ENCODE data around the gene SEMA5B. TPM values are rescaled to one million over a fixed set of nuclear protein-coding genes. Genes with fewer than 3 reads are reported as not detected.

The SEMA5B gene
- total and polyA plus RNA-seq, 9 of the 15 experiments (the other 6 are each of a cell fraction or from before 2014, with no cell fraction given), result not detected

GRCh38 chr3:122921791-122922651 lies 105.5 kb downstream of the SEMA5B start (continued):
- TF ChIP-seq MTA3 (IDR thresholded peaks at IDR 0.05; ENCODE audit: borderline replicate concordance) (no peak), BACH1 (tag; IDR thresholded peaks at IDR 0.05) (no peak), RBM39 (optimal IDR thresholded peaks at IDR 0.05; ENCODE audit: low read depth, low read length) (no peak), CXXC5 (CRISPR knock-in tag; IDR thresholded peaks at IDR 0.05) (peak; percentile 38; the same call in 1 of the 2 replicates), SNAPC5 (CRISPR knock-in tag; IDR thresholded peaks at IDR 0.05) (no peak), MCM2 (IDR thresholded peaks at IDR 0.05; ENCODE audit: low read depth) (no peak), KHSRP (IDR thresholded peaks at IDR 0.05) (no peak), SRSF9 (IDR thresholded peaks at IDR 0.05; ENCODE audit: borderline replicate concordance, low read depth, low read length) (no peak), TAF1 (IDR thresholded peaks at IDR 0.05; ENCODE audit: control insufficient read depth, extremely low read depth, insufficient read depth, low read length, severe bottlenecking) (no peak)

GRCh38 chr3:122920986-122921385 lies 106.6 kb downstream of the SEMA5B start:
- Histone ChIP-seq H3K9me3 (replicated peaks; ENCODE audit: control insufficient read depth, insufficient read depth, low read depth, low read length) (no peaks in the 10 kb centered on the region), H3K9me1 (ENCODE audit: control insufficient read depth, insufficient read depth, low read length) (no peaks in the 10 kb centered on the region), H2AFZ (ENCODE audit: low read depth, low read length) (no peak overlapping the region), H3K4me2 (ENCODE audit: insufficient read depth, low read length) (no peak overlapping the region), H3K79me2 (ENCODE audit: control insufficient read depth, insufficient read depth, low read length) (no peaks in the 10 kb centered on the region), H3K4me3 (no peak overlapping the region), H3K27ac (ENCODE audit: extremely low read depth, low read depth, low read length) (no peak overlapping the region), H3K27me3 (ENCODE audit: control insufficient read depth in 2 of 2, insufficient read depth in 2 of 2, low read length in 2 of 2) (peaks cover 3 to 47% of the 10 kb centered on the region in 2 experiments; a peak in 4 of 5 replicates), H3K9ac (ENCODE audit: insufficient read depth in 1 of 2, low read depth in 2 of 2, low read length in 2 of 2) (no peak overlapping the region), H3K4me1 (replicated peaks in 1 of 2; ENCODE audit: control insufficient read depth in 2 of 2, insufficient read depth in 2 of 2, low read length in 2 of 2) (peaks cover 0 to 9% of the 10 kb centered on the region in 2 experiments; a peak in 3 of 5 replicates), H4K20me1 (replicated peaks; ENCODE audit: control insufficient read depth, insufficient read depth, low read length) (no peaks in the 10 kb centered on the region), H3K36me3 (ENCODE audit: control insufficient read depth, insufficient read depth, low read length) (no peaks in the 10 kb centered on the region)
- in situ Hi-C loops (cut with MboI), result no loop called here
- no TSS peak for BruUV-seq (replicated peaks)
- POLR2A ChIA-PET, result interaction anchor here (1.0 kb wide), 1 partner anchor 20 kb away, joined by 3 read pairs; no protein-coding TSS in a partner anchor
- intact Hi-C loops (cut with micrococcal nuclease), result loop anchor here (10.0 kb wide), 1 partner anchor 166 kb away; no protein-coding TSS in a partner anchor
- FAIRE-seq (no peak), ATAC-seq (no peak), DNase-seq (ENCODE audit: extremely low read depth in 1 of 4, low spot score in 3 of 4) (no peak)
- CTCF ChIA-PET (ENCODE audit: low intra/inter-chr PET ratio), result no interaction called here
- 0% methylated on average over 4 of the region's 6 CpGs for WGBS (ENCODE audit: insufficient coverage, low coverage, missing lambda C conversion rate)
- TF ChIP-seq ZNF165 (CRISPR knock-in tag; IDR thresholded peaks at IDR 0.05; ENCODE audit: borderline replicate concordance) (no peak), RUNX1 (IDR thresholded peaks at IDR 0.05; ENCODE audit: low read depth) (no peak), CCNT2 (IDR thresholded peaks at IDR 0.05; ENCODE audit: borderline replicate concordance, extremely low read depth, insufficient read length, low read depth, low read length) (no peak), POLR2H (tag; IDR thresholded peaks at IDR 0.05; ENCODE audit: low read depth) (no peak), SREBF2 (CRISPR knock-in tag; IDR thresholded peaks at IDR 0.05) (no peak), ZNF79 (CRISPR knock-in tag; IDR thresholded peaks at IDR 0.05; ENCODE audit: low read depth) (no peak), IRF9 (tag; IDR thresholded peaks at IDR 0.05) (no peak)

All from K562 (cell line).